Transverse colon (tissue), 4 donors: ENCODE data around the gene STEAP3.

Experiments
- POLR2A ChIP-seq: fragments of 450-650 bp; IDR thresholded peaks from one replicate; pipeline ENCODE4 v1.6.1; 2016; ENCODE audit warnings: antibody characterized with exemption, mild to moderate bottlenecking, moderate library complexity
- POLR2AphosphoS5 ChIP-seq, 3 donors: sonication (generic); formaldehyde crosslinking; IDR thresholded peaks; one replicate each; pipeline ENCODE4 v1.6.1; 2016; ENCODE audit warnings: antibody characterized with exemption in 3 of 3
- TF ChIP-seq, protein P1 (sequence below), 5 experiments: fragments of 200-600 bp in 3 of 5; fragments of 450-650 bp in 2 of 5; sonication (generic) in 3 of 5; IDR thresholded peaks; 1 replicate in 2 of 5; 2 replicates in 3 of 5; pipeline ENCODE4 v1.5.1; 2016 to 2017; ENCODE audit warnings: antibody characterized with exemption in 5 of 5, inconsistent platforms in 3 of 5, mild to moderate bottlenecking in 2 of 5, moderate library complexity in 1 of 5

DNA sequence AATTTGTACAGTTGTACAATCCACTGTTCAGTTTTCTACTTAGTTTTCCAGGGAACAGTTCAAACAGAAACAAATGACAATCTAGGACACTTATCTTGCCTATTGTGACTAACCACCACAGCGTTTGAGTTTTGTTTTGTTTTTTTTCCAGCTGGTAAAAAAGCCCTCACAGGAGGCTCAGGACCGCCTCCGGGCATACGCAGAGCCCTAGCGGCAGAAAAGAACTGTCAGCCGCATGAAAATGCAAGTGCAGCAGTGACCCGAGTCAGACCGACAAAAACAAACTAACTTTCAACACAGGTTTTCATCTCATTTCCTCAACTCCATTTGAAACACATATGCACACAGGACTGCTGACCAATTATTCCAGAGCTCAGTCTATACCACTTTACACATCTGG is 68.6 kb downstream of the STEAP3 start:
- TF ChIP-seq, protein P1, sequence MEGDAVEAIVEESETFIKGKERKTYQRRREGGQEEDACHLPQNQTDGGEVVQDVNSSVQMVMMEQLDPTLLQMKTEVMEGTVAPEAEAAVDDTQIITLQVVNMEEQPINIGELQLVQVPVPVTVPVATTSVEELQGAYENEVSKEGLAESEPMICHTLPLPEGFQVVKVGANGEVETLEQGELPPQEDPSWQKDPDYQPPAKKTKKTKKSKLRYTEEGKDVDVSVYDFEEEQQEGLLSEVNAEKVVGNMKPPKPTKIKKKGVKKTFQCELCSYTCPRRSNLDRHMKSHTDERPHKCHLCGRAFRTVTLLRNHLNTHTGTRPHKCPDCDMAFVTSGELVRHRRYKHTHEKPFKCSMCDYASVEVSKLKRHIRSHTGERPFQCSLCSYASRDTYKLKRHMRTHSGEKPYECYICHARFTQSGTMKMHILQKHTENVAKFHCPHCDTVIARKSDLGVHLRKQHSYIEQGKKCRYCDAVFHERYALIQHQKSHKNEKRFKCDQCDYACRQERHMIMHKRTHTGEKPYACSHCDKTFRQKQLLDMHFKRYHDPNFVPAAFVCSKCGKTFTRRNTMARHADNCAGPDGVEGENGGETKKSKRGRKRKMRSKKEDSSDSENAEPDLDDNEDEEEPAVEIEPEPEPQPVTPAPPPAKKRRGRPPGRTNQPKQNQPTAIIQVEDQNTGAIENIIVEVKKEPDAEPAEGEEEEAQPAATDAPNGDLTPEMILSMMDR (IDR thresholded peaks at IDR 0.05), result no peak
- TF ChIP-seq POLR2AphosphoS5 (IDR thresholded peaks at IDR 0.05), result no peak
- no peak for TF ChIP-seq POLR2A
